Left lung (tissue), 10 donors: ENCODE results near the gene PLXNA1. TPM values are rescaled to one million over a fixed set of nuclear protein-coding genes. Genes with fewer than 3 reads are reported as not detected.
A peak's percentile ranks its signal among the peaks of the same experiment; 100 is the strongest.

Experiments
- ATAC-seq: fragments of 200-7000 bp; cut with Tn5 transposase; one replicate; pipeline ENCODE4 v1.9.1; 2020; ENCODE audit warnings: moderate library complexity
- DNase-seq, 4 donors: peaks; one replicate each; pipeline ENCODE4 v3.0.0-alpha.2; 2013 to 2020
- H3K27ac ChIP-seq, 2 donors: fragments of 200-600 bp; sonication (generic) in 1 of 2; one replicate each; pipeline versions ENCODE4 v1.5.0 to v1.8.0; 2020 to 2021
- H3K27me3 ChIP-seq, 2 donors: fragments of 200-600 bp; sonication (generic) in 1 of 2; one replicate each; pipeline versions ENCODE4 v1.5.0 to v1.8.0; 2020 to 2021
- H3K36me3 ChIP-seq, 2 donors: fragments of 200-600 bp; sonication (generic) in 1 of 2; one replicate each; pipeline versions ENCODE4 v1.5.0 to v1.8.0; 2020 to 2021
- H3K4me1 ChIP-seq, 2 donors: fragments of 200-600 bp; one replicate each; pipeline ENCODE4 v1.8.0; 2021
- H3K4me3 ChIP-seq, 2 donors: fragments of 200-600 bp; sonication (generic) in 1 of 2; one replicate each; pipeline versions ENCODE4 v1.5.0 to v1.8.0; 2020 to 2021; ENCODE audit warnings: mild to moderate bottlenecking in 1 of 2
- H3K9me3 ChIP-seq, 2 donors: fragments of 200-600 bp; sonication (generic) in 1 of 2; one replicate each; pipeline versions ENCODE4 v1.5.0 to v1.8.0; 2020 to 2021
- CTCF ChIP-seq, 2 donors: fragments of 200-600 bp; sonication (generic) in 1 of 2; IDR thresholded peaks; one replicate each; pipeline versions ENCODE4 v1.5.0 to v1.8.0; 2021; ENCODE audit warnings: antibody characterized with exemption in 2 of 2
- intact Hi-C, 2 donors: fragments of 100-400 bp; cut with DNase I; formaldehyde crosslinking; loops; one replicate each; pipeline versions ENCODE4 v1.11.2 to v1.14.2; 2022
- polyA plus RNA-seq, 6 donors: library from polyadenylated mRNA; unstranded; fragments of 120-200 nt; gene quantifications; one replicate each; pipeline ENCODE4 v1.2.1, GENCODE V29; 2013; ENCODE audit not compliant: insufficient read length in 6 of 6
- total RNA-seq, 2 donors: library from RNA; stranded (reverse); fragmentation: NEBNext Ultra II Directional; extraction: Animal tissue kit (Norgen Biotek cat#: 25700); gene quantifications; one replicate each; pipeline ENCODE4 v1.2.1, GENCODE V29; 2021
- donor health status: DM: no; HTN: yes; CAD: no.
- donor health status: DM: no; HTN: no; CAD: no.

PLXNA1 gene
- total and polyA plus RNA-seq, 8 donors = 27.2 to 64.6 (median 32.0) TPM

GRCh38 chr3:126959921-126960603, 22.9 kb upstream of the PLXNA1 start:
- Histone ChIP-seq H3K9me3 (no peaks in the 10 kb centered on the region), H3K4me3 (no peak overlapping the region), H3K36me3 (no peaks in the 10 kb centered on the region), H3K27ac (no peak overlapping the region), H3K27me3 (no peaks in the 10 kb centered on the region), H3K4me1 (peaks cover 7 to 15% of the 10 kb centered on the region in 2 donors)
- intact Hi-C loops = no loop called here
- ATAC-seq = no peak
- DNase-seq = peak in 1 of 4 donors; percentile 44
- peak in 1 of 2 donors; percentile 28 for TF ChIP-seq CTCF (IDR thresholded peaks at IDR 0.05)

DNA sequence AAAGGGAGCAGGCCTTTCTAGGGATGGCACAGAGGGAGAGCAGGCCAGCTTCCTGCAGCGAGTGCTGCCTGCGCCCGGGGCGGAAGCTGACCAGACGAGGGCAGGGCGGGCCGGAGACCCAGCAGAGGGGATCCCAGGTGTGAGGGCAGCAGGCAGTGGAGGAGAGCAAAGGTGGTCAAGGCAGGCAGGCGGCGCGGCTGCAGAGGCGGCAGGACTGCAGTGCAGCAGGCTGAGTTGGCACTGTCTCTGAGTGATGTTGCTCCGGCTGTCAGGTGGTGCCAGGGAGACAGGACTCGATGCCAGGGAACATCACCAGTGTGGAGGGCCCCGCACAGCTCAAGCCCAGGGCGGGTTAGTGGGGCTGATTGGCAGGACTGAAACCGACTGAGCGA, 22.3 kb upstream of the PLXNA1 start:
- DNase-seq = peak in 1 of 4 donors; percentile 73
- no peaks in the 10 kb centered on the region for H3K36me3 ChIP-seq
- intact Hi-C loops = no loop called here

DNA sequence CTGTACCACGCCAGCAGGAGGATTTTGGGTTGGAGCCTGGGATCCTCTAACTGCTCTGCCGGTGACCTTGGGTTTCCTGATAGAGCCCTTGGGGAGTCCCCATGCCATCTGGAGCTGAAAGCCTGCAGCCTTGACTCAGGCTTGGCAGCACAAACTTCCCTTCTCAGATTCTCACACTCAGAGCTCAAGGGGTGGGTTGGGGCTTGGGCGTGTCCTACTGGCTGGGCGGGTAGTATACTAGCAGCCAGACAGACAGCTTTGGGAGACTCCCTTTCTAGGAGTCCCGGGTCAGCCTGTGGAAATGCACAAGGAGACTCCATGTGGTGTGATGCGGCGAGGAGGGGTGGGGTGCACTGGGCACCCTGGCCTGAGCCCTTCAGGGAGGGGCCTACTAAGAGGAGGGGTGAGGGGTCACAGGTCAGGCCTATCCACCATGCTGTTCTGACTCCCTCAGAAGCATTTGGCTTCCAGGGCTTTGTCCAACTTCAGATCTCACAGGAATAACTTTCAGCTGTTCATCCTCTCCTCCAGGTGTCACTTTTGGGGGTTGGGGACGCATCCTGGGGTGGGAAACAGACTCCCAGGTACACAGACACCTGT, 21.6 kb upstream of the PLXNA1 start:
- H3K27me3 ChIP-seq = no peaks in the 10 kb centered on the region
- H3K4me1 ChIP-seq = peaks cover 7 to 15% of the 10 kb centered on the region in 2 donors
- peak; percentile 92 for ATAC-seq
- no peaks in the 10 kb centered on the region for H3K9me3 ChIP-seq
- intact Hi-C loops = no loop called here
- TF ChIP-seq CTCF (IDR thresholded peaks at IDR 0.05) = no peak
- no peaks in the 10 kb centered on the region for H3K36me3 ChIP-seq
- DNase-seq = peak in 3 of 4 donors; percentile 37 to 80 (median 76)
- no peak overlapping the region for H3K27ac ChIP-seq
- no peak overlapping the region for H3K4me3 ChIP-seq

More for the DNA sequence above, 22.3 kb upstream of the PLXNA1 start:
- Histone ChIP-seq H3K27me3 (no peaks in the 10 kb centered on the region), H3K4me3 (no peak overlapping the region), H3K27ac (no peak overlapping the region), H3K4me1 (peaks cover 7 to 15% of the 10 kb centered on the region in 2 donors), H3K9me3 (no peaks in the 10 kb centered on the region)
- ATAC-seq = no peak
- TF ChIP-seq CTCF (IDR thresholded peaks at IDR 0.05) = peak in 1 of 2 donors; percentile 1

DNA sequence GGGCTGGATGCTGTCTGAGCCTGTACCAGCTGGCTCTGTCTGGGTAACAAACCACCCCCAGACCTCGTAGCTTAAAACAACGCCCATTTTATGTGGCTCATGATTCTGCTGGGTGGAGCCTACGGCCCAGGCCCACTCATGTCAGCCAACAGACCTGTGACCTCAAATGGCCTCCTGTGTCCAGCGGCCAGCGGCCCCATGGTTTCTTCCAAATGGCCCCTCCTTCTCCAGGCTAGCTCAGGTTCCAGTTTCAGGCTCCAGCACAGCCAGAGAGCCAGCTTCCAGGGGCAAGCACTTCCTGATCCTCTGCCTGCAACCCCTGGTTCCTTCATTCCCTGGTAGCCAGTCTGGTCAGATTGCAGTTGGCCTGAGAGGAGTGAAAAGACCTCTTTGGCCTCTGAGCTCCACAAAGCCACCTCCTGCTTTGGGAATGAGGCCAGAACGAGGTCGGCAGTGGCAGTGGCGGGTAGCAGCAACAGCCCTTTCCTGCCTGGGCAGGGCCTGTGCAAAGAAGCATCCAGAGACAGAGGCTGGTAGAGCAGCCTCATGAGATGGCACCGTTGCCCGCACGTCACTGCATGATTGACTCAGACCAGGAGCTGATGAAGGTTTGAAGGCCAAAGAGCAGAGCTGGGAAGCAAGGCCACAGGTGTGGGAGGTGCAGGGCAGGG, 21.0 kb upstream of the PLXNA1 start:
- TF ChIP-seq CTCF (IDR thresholded peaks at IDR 0.05) = no peak
- intact Hi-C loops = no loop called here
- peak; percentile 13 for ATAC-seq
- Histone ChIP-seq H3K27ac (no peak overlapping the region), H3K36me3 (no peaks in the 10 kb centered on the region), H3K4me1 (peaks cover 7 to 15% of the 10 kb centered on the region in 2 donors), H3K9me3 (no peaks in the 10 kb centered on the region), H3K4me3 (no peak overlapping the region), H3K27me3 (no peaks in the 10 kb centered on the region)
- DNase-seq = peak in 2 of 4 donors; percentile 40 to 63

- DNase-seq (peak in 2 of 4 donors; percentile 27 to 40), ATAC-seq (no peak)
- intact Hi-C loops = no loop called here
- no peak overlapping the region for H3K4me3 ChIP-seq
- H3K9me3 ChIP-seq = no peaks in the 10 kb centered on the region
- peaks cover 7 to 15% of the 10 kb centered on the region in 2 donors for H3K4me1 ChIP-seq
- no peak overlapping the region for H3K27ac ChIP-seq
- TF ChIP-seq CTCF (IDR thresholded peaks at IDR 0.05) = no peak
- no peaks in the 10 kb centered on the region for H3K36me3 ChIP-seq
- H3K27me3 ChIP-seq = no peaks in the 10 kb centered on the region
These were observed 20.2 kb upstream of the PLXNA1 start for GRCh38 chr3:126962756-126963155.
